Muscle of back (tissue), 13 donors: ENCODE measurements around the gene CDK10. TPM values are rescaled to one million over a fixed set of nuclear protein-coding genes. Genes with fewer than 3 reads are reported as not detected.
A peak's percentile ranks its signal among the peaks of the same experiment; 100 is the strongest.
"Not testable (repeated sequence)": the region's sequence is repeated elsewhere in the genome, so short reads cannot be mapped to it uniquely, and the experiment has no call there.

Experiments used
- DNase-seq, 3 donors: peaks; one replicate each; pipeline versions ENCODE4 v3.0.0 to v3.0.0-alpha.2; 2013
- long read RNA-seq, 9 donors: transcript quantifications; one replicate each; lab custom pipeline, GENCODE V29; 2026
- polyA plus RNA-seq, 10 donors: library from polyadenylated mRNA; unstranded; fragments of 120-200 nt; gene quantifications; one replicate each; pipeline ENCODE4 v1.2.1, GENCODE V29; 2013; ENCODE audit not compliant: insufficient read length in 10 of 10

CDK10 gene
- 10 to 100 TPM; 33.8 to 67.4 (median 45.5) TPM for polyA plus RNA-seq
- long read RNA-seq, donor 1, result 0 reads
- long read RNA-seq, donor 2, partial matches to known transcripts, result 0 of 2 reads
- long read RNA-seq, donor 2, other reads (novel, unspliced or antisense), result 0 of 2 reads
- long read RNA-seq, donor 3, result 0 reads
- long read RNA-seq, donor 4, partial matches to known transcripts, result 0 of 3 reads
- long read RNA-seq, donor 4, other reads (novel, unspliced or antisense), result 0 of 3 reads
- long read RNA-seq, donor 5, partial matches to known transcripts, result 0 of 1 reads
- long read RNA-seq, donor 5, other reads (novel, unspliced or antisense), result 0 of 1 reads
- long read RNA-seq, donor 6, partial matches to known transcripts, result 0 of 2 reads
- long read RNA-seq, donor 6, other reads (novel, unspliced or antisense), result 0 of 2 reads
- long read RNA-seq, donor 7, partial matches to known transcripts, result 10 of 10 reads
- long read RNA-seq, donor 7, other reads (novel, unspliced or antisense), result 0 of 10 reads
- long read RNA-seq, donor 8, partial matches to known transcripts, result 0 of 4 reads
- long read RNA-seq, donor 8, other reads (novel, unspliced or antisense), result 0 of 4 reads
- long read RNA-seq, donor 9, result 0 reads

GRCh38 chr16:89686520-89687091 is at the start of gene CDK10:
TSS of gene CDK10 (plus strand) at chr16:89686689. CDS start at chr16:89686711, 22 bp downstream.
- peak; percentile 86 to 99 (median 95) for DNase-seq

GRCh38 chr16:89637379-89637778 is 49.1 kb upstream of the CDK10 start:
- no peak for DNase-seq

DNA sequence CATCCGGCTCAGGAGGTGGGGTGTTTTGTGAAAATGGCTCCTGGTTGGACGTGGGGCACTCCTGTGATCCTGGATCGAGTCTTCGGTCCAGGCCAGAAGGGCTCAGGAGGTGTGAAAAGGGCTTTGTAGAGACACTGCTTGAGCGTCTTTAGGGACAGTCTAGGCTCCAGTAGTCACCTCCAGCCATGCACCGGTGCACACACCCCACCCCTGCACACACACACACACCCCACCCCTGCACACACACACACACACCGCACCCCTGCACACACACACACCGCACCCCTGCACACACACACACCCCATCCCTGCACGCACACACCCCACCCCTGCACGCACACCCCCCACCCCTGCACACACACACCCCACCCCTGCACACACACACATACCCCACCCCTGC is 48.0 kb upstream of the CDK10 start:
- no peak for DNase-seq

DNA sequence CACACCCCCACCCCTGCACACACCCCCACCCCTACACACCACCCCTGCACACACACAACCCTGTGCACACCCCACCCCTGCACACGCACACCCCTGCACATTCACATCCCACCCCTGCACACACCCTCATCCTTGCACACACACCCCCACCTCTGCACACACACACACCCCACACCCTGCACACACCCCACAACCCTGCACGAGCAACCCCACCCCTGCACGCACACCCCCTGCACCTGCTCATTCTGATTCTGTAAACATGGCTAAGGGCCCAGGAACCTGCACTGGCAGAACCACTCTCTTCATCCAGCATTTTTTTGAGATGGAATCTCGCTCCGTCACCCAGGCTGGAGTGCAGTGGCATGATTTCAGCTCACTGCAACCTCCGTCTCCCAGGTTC is 47.1 kb upstream of the CDK10 start:
- DNase-seq, result no peak

- no peak for DNase-seq
Measured at GRCh38 chr16:89641458-89642119, 44.9 kb upstream of the CDK10 start.

DNA sequence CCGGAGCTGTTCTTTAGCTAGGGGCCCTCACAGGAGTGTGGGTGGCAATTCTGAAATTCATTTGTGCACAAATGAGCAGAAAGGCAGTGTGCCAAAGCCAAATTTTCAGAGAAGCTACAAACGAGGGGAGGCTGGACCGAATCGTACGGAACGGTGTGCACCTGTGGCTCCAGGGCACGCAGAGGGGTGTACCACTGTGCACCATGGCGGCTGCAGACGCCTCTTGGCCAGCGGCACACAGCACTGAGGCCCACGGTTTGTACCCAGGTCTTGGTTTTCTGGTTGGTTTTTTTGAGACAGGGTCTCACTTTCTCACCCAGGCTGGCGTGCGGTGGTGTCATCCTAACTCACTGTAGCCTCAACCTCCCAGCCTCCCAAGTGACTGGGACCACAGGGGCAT is 43.9 kb upstream of the CDK10 start:
- DNase-seq, result no peak

DNA sequence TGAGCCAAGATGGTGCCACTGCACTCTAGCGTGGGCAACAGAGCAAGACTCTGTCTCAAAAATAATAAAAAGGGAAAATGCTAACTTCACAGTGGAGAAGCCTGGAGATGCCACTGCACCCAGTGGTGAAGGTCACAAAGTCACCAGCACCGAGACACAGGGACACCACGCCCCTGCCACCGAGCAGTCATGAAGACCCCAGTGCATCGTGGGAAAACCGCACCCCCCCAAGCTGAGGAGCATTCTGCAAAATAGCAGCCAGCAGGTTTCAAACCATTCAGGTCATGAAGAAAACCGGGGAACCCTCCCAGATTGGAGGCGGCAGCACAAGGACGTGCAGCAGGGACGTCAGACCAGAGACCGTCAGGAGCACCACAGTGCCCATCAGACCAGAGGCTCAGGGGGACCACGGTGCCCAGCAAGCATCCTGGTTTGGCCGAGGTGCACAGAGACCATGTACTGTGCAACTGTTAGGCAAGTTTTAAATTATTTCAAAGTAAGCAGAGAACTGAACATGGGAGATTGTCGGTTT is 42.7 kb upstream of the CDK10 start:
- DNase-seq, result no peak

- no peak for DNase-seq
Measured at GRCh38 chr16:89645122-89645521, 41.4 kb upstream of the CDK10 start.

DNA sequence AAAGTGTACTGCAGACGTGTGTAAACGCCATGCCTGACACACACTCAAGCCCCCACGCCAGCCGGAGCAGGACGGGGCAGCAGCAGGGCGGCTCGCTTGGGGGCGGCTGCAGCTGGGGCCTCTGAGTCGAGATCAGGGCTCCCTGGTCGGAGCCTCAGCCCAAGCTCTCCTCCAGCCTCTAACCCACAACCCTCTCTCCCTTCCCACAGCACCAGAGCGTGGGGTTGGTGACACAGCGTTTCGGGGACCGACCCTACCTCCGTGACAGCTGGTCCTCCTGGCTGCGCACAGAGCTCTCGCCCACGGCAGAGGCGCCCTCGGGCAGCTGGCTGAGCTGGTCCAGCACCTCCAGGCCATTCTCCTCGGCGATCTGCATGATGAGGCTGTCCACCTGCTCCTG is 40.2 kb upstream of the CDK10 start:
- no peak for DNase-seq

- no peak for DNase-seq
Measured at GRCh38 chr16:89646906-89647305, 39.6 kb upstream of the CDK10 start.

GRCh38 chr16:89651584-89651983 is 34.9 kb upstream of the CDK10 start:
- no peak for DNase-seq

- DNase-seq, result no peak
Measured at GRCh38 chr16:89653656-89654295, 32.7 kb upstream of the CDK10 start.

GRCh38 chr16:89655062-89655643 is 31.3 kb upstream of the CDK10 start:
- DNase-seq, result no peak

DNA sequence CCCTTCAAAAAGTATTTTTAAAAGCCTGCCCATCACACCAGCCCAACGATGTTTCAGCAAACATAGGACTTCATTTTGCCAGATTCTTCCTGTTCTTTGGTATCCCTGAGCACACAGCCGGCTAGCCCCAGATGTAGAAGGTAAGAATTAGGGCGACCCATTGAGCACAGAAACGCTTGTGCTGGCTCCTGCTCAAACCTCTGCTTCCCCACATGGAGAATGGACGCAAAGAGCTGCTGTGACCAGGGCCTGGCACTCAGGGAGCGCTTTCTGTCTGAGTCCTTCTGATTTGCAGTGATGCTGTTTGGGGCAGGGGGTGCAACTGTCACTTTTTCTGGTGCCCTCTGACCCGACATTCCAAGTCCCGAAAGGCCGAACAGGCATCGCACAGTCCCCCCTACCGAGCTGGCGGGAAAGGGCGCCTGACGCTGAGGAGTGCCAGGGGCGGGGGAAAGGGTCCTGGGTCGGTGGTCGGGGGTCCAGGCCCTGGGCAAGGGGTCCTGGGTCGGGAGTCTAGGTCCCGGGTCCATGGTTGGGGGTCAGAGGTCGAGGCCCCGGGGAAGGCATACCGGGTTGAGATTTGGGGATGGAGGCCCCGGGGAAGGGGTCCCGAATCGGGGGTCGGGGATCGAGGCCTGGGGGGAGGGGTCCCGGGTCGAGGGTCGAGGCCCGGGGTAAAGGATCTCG is 29.9 kb upstream of the CDK10 start:
- DNase-seq, result no peak

GRCh38 chr16:89657442-89658220 is 28.9 kb upstream of the CDK10 start, which contains the start of the genes CHMP1A and SPATA33:
TSS of gene CHMP1A (minus strand) at chr16:89657708. CDS start at chr16:89657588, 120 bp downstream.
TSS of gene SPATA33 (plus strand) at chr16:89657836. CDS start at chr16:89657912, 76 bp downstream.
- peak; percentile 85 to 97 (median 94) for DNase-seq

- no peak for DNase-seq
Measured at GRCh38 chr16:89658221-89658879, 28.1 kb upstream of the CDK10 start.

DNA sequence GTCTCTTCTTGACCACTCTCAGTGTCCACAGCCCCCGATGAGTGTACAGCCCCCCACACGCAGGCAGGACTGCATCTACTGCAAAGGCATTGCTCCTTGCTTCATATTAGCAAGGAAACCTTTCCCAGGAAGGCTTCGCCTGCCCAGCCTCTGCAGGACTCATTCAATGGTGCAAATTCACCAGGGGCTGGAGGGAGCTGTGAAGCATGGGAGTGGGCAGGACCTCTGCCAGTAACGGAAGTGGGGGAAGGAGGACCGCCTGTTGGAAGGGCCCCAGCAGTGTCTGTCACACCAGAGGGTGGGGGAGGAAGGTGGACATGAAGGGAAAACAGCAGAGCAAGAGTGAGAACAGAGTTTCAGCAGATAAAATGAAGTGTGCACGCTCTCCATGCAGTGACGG is 26.3 kb upstream of the CDK10 start:
- no peak for DNase-seq

DNA sequence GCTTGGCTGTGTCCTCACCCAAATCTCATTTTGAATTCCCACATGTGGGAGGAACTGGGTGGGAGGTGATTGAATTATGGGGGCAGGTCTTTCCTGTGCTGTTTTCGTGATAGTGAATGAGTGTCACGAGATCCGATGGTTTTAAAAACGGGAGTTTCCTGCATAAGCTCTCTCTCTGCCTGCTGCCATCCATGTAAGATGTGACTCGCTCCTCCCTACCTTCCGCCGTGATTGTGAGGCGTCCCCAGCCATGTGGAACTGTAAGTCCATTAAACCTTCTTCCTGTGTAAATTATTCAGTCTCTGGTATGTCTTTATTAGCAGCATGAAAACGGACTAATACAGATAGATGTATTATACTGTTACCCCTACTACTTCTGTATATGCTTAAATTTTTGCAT is 25.3 kb upstream of the CDK10 start:
- DNase-seq, result no peak

GRCh38 chr16:89664238-89664637 is 22.3 kb upstream of the CDK10 start:
- not testable (repeated sequence) for DNase-seq
